Activated CD8-positive, alpha-beta memory T cell treated with anti-CD3 and anti-CD28 coated beads for 4 hours (primary cell): ENCODE measurements around the gene PIN4.
"Not testable (repeated sequence)": the region's sequence is repeated elsewhere in the genome, so short reads cannot be mapped to it uniquely, and the experiment has no call there.

Source experiments
- DNase-seq, 2 donors: peaks; one replicate each; pipeline ENCODE4 v3.0.0-alpha.2; 2020; ENCODE audit warnings: low read depth in 2 of 2

The PIN4 gene

DNA sequence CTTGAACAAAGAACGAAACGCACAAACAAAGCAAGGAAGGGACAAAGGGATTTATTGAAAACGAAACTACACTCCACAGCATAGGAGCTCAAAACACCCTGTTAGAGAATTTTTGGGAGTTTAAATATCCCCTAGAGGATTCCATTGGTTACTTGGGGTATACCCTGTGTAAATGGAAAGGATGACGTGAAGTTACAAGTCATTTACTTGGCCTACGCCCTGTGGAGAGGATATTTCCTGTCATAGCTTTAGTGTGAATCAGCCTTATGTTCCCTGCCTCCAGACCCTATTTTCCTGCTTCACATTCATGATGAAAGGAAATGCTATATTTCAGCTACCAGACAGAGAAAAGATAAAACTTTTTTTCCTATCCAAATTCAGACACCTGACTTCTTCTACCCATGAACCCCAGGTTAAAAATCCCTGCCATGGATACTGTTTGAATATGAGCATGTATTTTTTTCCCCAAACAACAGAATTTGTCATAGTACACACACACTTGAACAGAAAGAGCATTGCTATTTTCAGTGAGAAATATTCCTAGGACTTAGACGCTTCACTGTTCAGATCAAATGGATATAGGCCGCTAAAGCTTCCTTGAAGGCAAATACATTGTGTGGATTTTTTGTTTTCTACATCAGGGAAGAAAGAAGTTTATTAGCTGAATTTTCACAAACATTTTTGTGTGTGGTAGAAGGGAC is 20.4 kb downstream of the PIN4 start:
- DNase-seq, result no peak

DNA sequence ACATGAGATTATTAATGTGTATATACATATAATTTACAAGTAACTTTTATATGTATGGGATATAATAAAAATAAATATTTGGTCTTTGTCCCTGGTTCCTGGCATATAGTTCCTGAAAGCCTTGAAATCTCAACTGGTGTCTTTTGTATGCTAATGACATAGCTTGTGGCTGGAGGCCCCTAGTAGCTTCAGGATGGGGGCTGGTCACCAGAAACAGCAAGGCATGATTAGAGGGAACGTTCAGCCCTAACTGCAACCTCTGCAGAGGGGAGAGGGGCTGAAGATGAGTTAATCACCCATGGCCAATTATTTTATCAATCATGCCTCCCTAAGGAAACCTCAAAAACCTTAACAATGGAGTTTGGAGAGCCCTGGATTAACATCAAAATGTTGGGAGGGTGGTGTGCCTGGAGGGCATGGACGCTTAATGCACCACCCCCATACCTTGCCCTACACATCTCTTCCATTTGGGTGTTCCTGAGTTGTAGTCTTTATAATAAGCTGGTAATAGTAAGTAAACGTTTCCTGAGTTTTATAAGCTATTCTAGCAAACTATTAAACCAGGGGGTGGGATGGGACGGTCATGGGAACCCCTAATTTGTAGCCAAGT is 21.3 kb downstream of the PIN4 start:
- no peak for DNase-seq

DNA sequence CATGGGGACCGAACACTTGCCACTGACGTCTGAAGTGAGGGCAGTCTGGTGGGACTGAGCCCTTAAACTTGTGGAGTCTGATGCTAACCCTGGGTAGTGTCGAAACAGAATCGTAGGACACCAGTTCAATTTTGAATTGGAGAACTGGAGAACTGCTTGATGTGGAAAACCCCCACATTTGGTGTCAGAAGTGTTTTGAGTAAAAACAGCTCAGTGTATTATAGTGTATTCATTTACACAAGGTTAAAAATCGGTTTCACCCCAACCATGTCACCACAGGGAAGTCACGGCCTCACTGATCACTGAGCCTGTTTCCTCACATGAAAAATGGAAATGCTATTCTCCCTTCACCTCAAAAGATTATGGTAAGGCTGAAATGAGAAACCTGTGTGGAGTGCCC is 21.9 kb downstream of the PIN4 start:
- no peak for DNase-seq

DNA sequence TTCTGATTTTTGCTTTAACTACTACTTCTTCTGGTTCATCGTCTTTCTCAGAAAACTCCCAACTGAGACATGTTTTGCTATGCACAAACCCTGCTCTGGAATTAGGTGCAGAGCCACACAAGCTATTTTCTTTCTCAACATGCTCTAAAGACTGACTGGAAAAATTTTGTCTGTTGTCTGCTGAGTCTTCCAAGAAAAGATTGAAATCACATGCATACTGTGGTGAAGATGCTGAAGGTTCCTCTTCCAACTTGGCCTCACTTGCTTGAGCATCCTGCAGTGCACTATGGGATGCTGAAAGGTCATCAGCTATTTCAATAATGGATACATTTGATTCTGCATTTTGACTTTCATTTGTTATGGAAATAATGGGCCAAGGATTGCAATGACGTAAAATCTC is 24.1 kb downstream of the PIN4 start:
- DNase-seq, result no peak

DNA sequence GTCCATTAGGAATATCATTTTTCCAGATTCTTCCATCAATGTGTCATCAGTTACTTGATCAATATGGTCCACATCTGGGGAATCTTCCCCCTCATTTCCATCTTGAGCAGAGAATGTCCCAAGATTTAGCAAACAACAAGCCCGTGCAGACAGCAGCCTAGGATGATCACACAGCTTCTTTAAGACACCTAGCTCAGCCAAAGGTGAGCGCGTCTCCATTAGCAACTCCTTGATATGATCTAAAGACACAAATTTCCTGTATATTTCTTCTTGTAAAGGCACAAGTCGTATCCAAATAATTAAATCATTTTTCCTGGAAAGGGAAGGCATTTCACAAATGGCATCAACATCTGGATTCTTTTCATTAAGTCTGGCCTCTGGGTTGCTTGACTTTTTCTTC is 25.8 kb downstream of the PIN4 start:
- DNase-seq, result no peak

- DNase-seq, result no peak
Measured at GRCh38 chrX:72208126-72208800, 26.7 kb downstream of the PIN4 start.

- DNase-seq, result no peak
Measured at GRCh38 chrX:72216973-72217372, 35.4 kb downstream of the PIN4 start.

DNA sequence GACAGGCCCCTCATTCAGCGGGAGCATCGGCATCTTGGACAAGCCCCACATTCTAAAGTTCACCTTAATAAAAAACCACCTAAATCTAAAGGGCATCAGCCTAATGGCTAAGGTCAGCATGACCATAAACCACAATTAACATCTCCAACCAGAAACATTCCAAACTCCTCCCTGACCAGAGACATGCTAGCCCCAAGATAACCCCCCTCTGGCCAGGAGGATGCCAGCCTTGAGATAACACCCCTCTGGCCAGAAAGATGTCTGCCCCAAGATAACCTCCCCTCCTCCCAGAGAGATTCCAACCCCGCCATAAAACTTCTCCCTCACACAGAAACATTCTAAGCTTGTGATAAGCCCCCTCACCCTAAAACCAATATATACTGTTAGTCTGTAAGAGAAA is 38.8 kb downstream of the PIN4 start:
- DNase-seq, result not testable (repeated sequence)

DNA sequence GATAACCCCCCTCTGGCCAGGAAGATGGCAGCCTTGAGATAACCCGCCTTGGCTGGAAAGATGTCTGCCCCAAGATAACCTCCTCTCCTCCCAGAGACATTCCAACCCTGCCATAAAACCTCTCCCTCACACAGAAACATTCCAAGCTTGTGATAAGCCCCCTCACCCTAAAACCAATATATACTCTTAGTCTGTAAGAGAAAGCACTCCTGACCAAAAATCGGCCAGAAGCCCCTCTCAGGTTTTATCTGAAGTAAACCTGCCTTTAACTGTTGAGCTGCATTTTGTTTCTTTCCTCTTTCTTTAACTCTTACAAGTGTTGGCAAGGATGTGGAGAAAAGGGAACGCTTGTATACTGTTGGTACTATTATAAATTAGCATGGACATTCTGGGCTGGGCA is 48.7 kb downstream of the PIN4 start:
- DNase-seq, result no peak

- no peak for DNase-seq
Measured at GRCh38 chrX:72236841-72237240, 55.3 kb downstream of the PIN4 start.

- DNase-seq, result no peak
Measured at GRCh38 chrX:72238183-72238582, 56.6 kb downstream of the PIN4 start.

DNA sequence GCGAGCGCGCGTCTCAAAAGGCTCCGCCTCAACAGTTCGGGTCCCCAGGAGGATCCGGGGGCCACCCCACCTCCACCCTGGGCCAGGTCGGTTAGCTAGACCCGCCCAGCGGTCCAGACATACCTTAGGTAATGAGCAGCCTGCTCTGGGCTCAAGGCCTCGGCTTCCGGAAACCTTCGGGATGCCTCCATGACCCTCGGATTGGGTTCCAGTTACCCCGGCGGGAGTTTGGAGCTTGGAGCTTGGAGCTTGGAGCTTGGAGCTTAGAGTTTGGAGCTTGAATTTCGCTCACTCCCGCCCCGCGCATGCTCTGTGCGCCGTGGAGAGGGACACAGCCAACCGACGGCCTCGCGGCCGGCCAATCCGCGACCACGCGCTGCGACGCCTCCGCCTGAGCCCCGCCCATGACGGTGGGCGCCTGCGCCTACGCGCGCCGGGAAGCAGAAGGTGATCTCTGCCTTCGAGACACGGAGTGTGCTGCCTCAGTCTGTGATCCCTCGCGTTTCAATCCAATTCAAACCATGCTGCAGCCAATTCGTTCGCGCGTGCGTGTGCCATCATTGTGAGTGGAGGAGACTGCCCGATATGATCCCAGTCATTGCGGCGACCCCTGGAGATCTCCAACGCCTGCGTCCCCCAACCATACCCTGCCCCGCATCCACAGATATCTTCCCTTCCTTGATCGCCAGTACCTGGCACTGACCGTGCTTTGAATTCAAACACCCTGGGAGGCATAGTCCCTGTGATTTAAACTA is 57.3 kb downstream of the PIN4 start, which contains the start of gene ERCC6L:
TSS of gene ERCC6L (minus strand) at position 307 of the 755 bp plus-strand sequence. CDS start at position 191, 116 bp downstream.
- peak; percentile 67 to 69 for DNase-seq

DNA sequence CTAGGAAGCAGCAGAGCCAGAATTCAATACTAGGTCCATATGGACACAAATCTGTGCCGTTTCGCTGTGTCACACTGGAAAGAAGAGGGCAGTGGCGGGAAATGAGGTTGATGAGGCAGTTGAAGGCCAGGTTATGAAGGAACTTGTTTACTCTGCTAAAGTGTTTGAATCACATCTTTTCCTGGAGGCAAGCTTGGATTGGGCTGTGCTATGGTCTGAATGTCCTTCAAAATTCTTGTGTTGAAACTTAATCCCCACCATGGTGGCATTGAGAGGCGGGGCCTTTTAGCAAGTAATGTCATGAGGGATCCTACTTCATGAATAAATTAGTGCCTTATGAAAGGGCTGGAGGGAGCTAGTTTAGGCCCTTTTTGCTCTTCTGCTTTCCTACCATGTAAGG is 59.4 kb downstream of the PIN4 start:
- DNase-seq, result no peak

DNA sequence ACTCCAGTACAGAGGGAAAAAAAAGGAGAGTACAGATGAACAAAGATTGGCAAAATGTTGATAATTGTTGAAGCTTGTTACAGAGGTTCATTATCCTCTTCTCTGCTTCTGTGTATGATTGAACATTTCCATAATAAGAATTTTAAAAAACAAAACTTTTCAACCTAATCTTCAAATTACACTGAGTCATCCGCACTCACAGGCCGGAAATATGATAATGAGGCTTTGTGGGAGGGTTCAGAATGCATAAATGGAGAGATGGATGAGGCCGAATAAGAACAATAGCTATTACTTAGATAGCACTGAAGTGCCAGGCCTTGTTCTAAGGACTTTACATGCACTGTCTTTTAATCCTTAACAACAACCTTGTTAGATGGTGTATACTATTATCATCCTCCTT is 61.9 kb downstream of the PIN4 start:
- DNase-seq, result no peak

DNA sequence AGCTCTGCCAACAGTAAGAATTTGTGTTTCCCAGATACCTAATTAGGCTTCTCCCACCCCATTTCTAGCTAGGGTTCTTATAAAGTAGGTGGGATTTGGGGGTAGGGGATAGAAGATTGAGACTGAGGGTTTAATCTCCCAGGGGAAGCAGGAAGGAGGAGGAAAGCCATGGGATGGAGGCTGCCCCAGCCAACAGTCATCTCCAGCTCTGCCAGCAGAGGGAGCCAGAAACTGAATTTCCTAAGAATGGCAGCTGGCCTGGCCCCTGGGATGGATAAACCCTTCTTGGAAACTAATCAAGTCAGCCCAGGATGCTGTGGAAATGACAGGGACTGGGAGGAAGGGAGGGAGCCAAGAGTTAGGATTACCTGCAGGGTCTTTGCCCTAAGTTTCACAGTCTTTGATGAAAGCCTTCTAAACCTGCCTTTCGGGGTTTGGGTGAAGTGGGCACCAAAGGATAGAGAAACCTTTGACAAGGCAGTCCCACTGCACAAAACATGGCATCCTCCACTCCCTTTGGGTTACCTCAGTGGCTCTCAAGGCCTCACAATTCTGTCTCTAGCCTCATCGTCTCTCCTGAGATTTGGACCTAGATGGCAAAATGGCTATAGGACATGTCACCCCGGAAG is 64.0 kb downstream of the PIN4 start:
- DNase-seq, result peak in 1 of 2 donors; percentile 1

DNA sequence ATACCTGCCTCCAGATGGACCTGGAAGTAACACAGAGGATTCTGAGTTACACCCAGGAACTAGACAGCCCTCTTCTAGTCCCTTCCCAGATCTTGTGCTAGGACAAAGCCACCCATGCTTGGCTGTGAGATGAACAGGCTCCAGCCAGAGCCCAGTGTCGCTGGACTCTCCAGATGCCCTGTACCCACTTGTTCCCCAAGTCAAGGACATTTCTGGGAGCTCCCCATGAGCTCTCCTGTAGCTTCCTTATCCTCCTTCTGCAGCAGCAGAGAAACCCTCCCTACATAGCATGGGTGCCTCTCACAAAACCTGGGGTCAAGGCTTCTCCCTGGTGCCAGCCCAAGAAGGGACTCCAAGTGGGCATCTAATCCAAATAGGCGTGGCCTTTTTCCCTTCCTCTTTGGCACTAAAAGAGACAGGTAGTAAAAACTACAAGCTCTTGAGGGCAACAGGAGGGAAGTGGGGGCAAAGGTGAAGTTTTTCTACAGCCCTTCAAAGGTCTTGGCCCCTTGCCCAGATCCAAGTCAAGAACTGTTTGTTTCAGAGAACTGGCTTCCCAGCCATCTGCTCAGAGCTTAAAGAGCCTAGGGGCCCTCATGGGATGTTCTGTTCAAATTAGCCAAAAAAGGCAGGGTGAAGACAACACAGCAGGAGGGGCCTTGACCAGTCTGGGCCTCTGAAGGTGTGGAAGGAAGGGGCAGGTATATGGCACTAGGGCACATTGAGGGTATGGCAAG is 65.8 kb downstream of the PIN4 start:
- DNase-seq, result no peak
